ENCODE measurements around the gene PCMT1.

Gene PCMT1

DNA sequence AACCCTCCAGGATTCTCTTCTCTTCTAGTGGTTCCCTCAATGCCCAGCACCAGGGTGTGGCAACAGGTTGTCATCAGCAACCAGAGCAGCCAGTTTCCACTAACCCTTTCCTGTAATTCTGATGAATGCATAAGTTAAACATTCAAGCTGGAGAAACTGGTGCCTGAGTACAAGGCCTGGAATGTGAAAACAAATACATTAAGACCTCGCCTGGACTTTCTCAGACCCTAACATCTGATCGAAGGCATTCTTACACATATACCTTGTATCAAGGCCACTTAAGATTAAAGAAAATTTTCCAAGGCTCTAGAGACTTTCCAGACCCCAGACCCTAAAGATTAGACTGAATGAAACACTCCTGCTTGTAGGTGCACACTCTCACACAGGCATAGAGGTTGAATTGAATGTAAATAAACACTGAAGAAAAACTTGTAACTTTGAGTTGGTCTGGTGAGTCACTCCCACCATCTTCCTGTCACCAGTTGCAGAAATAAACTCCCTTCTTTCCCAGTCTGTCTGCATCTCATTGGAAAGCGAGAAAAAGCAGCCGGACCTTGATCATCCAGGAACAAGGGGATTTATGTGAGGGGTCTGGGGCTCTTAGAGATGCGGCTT is 105.6 kb downstream of the PCMT1 start:
- no peak for DNase-seq (ENCODE audit: low read depth in 2 of 2)

DNA sequence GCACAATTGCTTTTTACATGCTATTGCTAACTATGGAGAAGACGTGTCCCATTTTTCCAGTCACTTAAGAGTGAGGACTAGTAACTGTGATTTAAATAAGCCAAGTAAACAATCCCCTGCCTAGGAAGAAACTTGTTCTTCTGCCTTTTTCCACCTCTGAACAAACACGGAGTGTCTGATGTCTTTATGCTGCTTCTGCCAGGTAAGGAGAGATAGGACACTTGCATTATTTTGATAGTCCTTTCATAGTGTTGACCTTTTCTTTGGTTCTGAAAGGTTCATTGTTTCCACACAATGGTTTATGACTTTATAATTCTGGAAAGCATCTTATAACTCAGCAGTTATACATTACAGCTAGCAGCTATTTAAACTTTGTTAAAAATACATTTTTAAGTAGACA is 106.2 kb downstream of the PCMT1 start:
- no peak for DNase-seq (ENCODE audit: low read depth in 2 of 2)

DNA sequence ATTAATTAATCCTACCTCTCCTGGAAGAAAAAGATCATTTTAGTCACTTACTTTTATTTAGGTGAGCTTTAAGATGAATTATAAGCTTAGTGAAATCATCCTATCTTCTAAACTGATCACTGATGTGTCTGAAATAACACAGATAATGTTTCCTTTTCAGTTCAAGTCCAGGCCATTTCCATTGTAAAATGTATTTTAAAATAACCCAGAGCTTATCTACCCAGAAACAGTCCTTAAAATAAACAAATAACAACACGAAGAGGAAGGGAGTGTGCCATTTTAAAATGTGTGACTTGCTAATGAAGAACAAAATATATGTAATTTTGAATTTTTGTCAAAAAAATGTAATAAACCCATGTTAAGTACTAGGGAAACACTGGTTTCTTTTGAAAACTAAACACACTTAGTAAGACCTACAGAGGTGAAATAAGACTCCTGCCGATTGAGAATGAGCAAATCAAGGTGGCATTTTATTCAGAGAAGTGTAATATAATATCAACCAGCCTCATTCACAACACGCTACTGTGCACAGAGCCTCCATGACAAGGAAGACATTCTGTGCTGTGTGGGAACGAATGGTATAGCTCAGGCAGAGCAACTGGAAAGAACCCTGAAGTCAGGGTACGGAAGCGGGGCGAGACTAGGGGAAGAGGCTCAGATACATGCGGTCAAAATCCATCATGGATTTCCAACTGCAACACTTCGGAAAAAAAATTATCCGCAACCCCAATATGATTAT is 106.9 kb downstream of the PCMT1 start:
- DNase-seq (ENCODE audit: low read depth in 2 of 2), result no peak

DNA sequence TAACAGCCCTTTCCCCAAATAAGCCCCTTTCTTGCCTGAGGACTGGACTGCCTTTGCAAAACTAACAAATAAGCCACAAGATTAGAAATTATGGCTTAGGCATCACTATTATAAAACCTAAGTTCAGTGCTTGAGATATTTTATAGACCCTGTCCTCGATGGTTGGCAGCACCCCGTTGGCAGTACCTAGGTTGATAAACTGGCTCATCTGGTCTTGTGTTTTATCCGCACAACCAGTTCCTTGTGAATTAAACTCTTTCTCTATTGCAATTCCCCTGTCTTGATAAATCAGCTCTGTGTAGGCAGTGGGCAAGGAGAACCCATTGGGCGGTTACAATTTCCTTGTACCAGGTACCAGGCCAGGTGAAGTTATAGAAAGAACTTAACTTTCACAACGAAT is 108.0 kb downstream of the PCMT1 start:
- no peak for DNase-seq (ENCODE audit: low read depth in 2 of 2)

DNA sequence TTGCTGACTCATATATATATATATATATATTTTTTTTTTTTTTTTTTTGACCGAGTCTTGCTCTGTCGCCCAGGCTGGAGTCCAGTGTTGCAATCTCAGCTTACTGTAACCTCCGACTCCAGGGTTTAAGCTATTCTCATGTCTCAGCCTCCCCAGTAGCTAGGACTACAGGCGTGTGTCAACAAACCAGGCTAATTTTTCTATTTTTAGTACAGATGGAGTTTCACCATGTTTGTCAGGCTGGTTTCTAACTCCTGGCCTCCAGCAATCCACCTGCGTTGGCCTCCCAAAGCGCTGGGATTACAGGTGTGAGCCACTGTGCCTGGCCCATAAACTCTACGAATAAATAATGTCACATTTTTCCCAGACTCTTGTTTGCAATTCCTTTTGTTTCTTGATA is 109.8 kb downstream of the PCMT1 start:
- no peak for DNase-seq (ENCODE audit: low read depth in 2 of 2)

DNA sequence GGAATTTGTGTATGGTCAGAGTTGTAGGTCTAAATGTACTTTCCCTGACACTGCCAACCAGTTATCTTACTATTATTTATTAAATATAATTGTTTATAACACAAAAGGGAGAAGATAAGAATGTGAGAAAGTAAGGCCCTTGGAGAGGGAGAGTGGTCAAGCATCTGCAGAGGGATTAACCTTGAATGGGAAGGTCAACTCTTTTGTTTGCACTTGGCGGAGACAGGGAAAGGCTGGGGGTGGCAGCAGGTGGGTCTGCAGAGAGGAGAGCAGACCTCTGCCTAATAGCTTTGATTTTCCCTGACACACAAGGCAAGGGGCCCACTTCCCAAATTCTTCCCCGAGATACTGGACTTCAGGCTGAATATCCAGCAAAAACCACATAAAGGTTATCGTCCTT is 110.4 kb downstream of the PCMT1 start:
- DNase-seq (ENCODE audit: low read depth in 2 of 2), result no peak

DNA sequence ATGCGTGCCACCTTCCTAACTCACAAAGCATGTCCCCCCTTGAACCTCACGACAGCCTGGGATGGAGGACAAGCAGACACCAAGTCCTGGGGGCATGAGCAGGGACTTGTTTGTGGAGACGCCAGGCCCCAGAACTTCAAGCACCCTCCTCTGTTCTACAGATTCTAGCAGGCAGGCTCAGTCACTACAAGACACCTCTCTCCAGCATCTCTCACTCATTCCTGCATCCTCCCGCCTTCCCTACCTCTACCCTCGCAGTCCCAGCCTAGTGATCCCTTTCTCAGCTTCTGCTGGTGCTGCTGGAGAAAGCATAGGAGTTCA is 110.9 kb downstream of the PCMT1 start:
- no peak for DNase-seq (ENCODE audit: low read depth in 2 of 2)

All from activated CD8-positive, alpha-beta memory T cell treated with anti-CD3 and anti-CD28 coated beads for 4 hours (primary cell).